Measurements from ENCODE around the gene PRRG3.

DNA sequence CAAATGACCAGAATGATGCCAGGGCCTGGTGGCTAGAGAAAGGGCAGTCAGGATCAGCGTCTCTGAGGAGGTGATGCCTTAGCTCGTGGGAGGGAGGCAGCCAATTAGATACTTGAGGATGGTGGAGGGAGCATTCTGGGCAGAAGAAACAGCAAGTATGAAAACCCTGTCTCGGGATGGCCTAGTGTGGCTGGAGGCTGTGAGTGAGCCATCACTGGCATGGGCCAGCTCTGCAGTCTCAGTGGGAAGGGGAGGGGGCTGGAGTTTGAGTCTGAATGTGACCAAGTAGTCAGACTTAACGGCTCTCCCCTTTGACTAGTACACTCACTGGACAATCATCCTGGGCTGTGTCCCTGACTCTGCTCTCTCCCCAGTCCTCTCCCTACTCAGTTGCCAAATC is 46.3 kb downstream of the PRRG3 start:
- TF ChIP-seq, protein P1, sequence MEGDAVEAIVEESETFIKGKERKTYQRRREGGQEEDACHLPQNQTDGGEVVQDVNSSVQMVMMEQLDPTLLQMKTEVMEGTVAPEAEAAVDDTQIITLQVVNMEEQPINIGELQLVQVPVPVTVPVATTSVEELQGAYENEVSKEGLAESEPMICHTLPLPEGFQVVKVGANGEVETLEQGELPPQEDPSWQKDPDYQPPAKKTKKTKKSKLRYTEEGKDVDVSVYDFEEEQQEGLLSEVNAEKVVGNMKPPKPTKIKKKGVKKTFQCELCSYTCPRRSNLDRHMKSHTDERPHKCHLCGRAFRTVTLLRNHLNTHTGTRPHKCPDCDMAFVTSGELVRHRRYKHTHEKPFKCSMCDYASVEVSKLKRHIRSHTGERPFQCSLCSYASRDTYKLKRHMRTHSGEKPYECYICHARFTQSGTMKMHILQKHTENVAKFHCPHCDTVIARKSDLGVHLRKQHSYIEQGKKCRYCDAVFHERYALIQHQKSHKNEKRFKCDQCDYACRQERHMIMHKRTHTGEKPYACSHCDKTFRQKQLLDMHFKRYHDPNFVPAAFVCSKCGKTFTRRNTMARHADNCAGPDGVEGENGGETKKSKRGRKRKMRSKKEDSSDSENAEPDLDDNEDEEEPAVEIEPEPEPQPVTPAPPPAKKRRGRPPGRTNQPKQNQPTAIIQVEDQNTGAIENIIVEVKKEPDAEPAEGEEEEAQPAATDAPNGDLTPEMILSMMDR (IDR thresholded peaks at IDR 0.05): no peak
- no peak for TF ChIP-seq EZH2 (IDR thresholded peaks at IDR 0.05)
- no peak for TF ChIP-seq EZH2phosphoT487 (IDR thresholded peaks at IDR 0.05)
